GM12891 (cell line): ENCODE measurements around the gene MYO15B.
"Not testable (repeated sequence)": the region's sequence is repeated elsewhere in the genome, so short reads cannot be mapped to it uniquely, and the experiment has no call there.

Source experiments
- DNase-seq: peaks from one replicate; pipeline ENCODE4 v3.0.0; 2011; ENCODE audit warnings: low spot score; ENCODE audit not compliant: insufficient read length
- FAIRE-seq: peaks from 2 replicates; lab custom pipeline; 2011; peaks lifted over from hg19 to GRCh38; lab: Jason Lieb, UNC
- PAX5 ChIP-seq: IDR thresholded peaks from 2 replicates; pipeline ENCODE4 v1.6.1; 2011; ENCODE audit warnings: low read length, moderate library complexity, mild to moderate bottlenecking; ENCODE audit not compliant: insufficient read depth, severe bottlenecking
- POLR2A ChIP-seq: IDR thresholded peaks from 2 replicates; pipeline ENCODE4 v1.6.1; 2011; ENCODE audit warnings: low read depth, low read length, control low read depth
- POLR2AphosphoS5 ChIP-seq: IDR thresholded peaks from 2 replicates; pipeline ENCODE4 v1.6.1; 2011; ENCODE audit warnings: low read depth, low read length, control low read depth
- POU2F2 ChIP-seq: IDR thresholded peaks from 2 replicates; pipeline ENCODE4 v1.6.1; 2011; ENCODE audit warnings: low read depth, mild to moderate bottlenecking, control low read depth, low read length, moderate library complexity
- SPI1 ChIP-seq: IDR thresholded peaks from 2 replicates; pipeline ENCODE4 v1.6.1; 2011; ENCODE audit warnings: low read depth, low read length, control low read depth
- TAF1 ChIP-seq: IDR thresholded peaks from 2 replicates; pipeline ENCODE4 v1.6.1; 2011; ENCODE audit warnings: low read depth, low read length, control low read depth

Gene MYO15B

DNA sequence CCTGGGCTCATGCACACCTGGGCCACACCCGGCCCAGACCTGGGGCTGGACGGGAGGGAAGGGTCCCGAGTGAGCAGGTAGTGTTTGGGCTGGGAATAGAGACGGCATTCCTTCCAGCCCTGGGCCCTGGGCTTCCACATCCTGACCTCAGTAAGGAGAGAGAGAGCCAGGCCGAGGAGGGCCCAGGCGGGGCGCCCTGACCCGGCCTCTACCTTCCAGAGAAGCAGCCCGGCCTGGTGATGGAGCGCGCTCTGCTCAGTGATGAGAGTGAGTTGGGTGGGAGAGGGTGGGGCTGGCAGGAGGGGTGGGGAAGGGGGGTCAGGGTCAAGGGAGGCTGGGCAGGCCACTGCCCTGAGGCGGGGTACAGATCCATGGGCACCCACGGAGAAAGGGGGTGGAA lies 13.6 kb upstream of the MYO15B start:
- no peak for FAIRE-seq
- no peak for TF ChIP-seq POU2F2
- TF ChIP-seq POLR2A, result no peak
- TF ChIP-seq POLR2AphosphoS5, result no peak
- no peak for TF ChIP-seq SPI1
- TF ChIP-seq TAF1, result no peak
- no peak for DNase-seq

GRCh38 chr17:75574404-75575036 lies 13.1 kb upstream of the MYO15B start:
- no peak for TF ChIP-seq POU2F2
- no peak for TF ChIP-seq PAX5
- FAIRE-seq (no peak), DNase-seq (no peak)

DNA sequence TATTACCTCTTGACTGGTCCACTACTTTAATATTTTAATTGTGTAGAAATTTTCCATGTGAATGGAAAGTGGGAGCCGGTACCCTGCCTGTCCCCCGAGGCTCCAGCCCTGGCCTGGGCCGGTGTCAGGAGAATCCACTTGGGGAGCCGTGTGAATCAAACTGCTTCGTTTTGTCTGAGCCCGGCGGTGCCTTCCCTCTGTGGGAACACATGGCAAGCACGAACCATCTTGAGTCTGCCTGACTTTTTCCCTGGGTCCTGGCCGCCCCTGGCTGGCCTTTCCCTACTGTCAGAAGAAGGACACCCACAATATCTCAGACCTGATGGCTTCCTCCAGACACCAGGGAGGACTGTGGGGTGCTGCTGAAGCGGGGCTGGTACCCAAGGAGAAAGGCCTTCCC lies 12.4 kb upstream of the MYO15B start:
- FAIRE-seq (no peak), DNase-seq (no peak)
- TF ChIP-seq TAF1 (no peak), POLR2AphosphoS5 (no peak), POU2F2 (no peak), SPI1 (no peak), PAX5 (no peak), POLR2A (no peak)

GRCh38 chr17:75575728-75576127 lies 11.9 kb upstream of the MYO15B start:
- TF ChIP-seq POLR2AphosphoS5 (no peak), POLR2A (no peak), POU2F2 (no peak)
- FAIRE-seq (no peak), DNase-seq (no peak)

DNA sequence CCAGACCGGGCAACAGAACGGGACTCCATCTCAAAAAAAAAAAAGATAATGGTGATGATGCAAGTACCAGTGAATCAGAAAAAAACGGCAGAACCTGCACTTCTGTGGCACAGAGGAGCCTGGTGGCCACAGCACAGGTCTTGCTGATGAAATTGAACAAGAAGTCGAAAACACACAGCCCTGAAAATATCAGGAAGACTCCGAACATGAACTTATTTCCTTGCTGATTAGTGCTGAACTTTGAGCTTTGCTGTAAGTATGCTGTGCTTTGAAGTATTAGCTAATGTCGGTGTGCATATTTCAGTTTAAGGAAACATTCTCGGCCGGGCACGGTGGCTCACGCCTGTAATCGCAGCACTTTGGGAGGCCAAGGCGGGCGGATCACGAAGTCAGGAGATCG lies 10.9 kb upstream of the MYO15B start:
- no peak for TF ChIP-seq POU2F2
- no peak for TF ChIP-seq POLR2A
- TF ChIP-seq TAF1, result no peak
- no peak for TF ChIP-seq PAX5
- no peak for TF ChIP-seq SPI1
- no peak for TF ChIP-seq POLR2AphosphoS5
- no peak for FAIRE-seq
- DNase-seq, result no peak

GRCh38 chr17:75581121-75581725 lies 6.4 kb upstream of the MYO15B start:
- FAIRE-seq, DNase-seq: not testable (repeated sequence)

DNA sequence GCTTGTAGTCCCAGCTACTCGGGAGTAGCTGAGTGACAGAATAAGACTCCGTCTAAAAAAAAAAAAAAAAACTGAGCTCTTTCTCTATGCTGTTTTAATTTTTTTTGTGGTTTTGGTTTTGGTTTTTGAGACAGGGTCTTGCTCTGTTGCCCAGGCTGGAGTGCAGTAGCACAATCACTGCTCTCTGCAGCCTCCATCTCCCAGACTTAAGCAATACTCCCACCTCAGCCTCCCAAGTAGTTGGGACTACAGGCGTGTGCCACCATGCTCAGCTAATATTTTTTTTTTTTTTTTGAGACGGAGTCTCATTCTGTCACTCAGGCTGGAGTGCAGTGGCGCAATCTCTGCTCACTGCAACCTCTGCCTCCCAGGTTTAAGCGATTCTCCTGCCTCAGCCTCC lies 4.4 kb upstream of the MYO15B start:
- DNase-seq, FAIRE-seq: not testable (repeated sequence)

- no peak for FAIRE-seq
- no peak for TF ChIP-seq PAX5
- TF ChIP-seq POU2F2, result no peak
- TF ChIP-seq TAF1, result no peak
- TF ChIP-seq POLR2AphosphoS5, result no peak
- no peak for TF ChIP-seq SPI1
- TF ChIP-seq POLR2A, result no peak
- no peak for DNase-seq
Measured at GRCh38 chr17:75584849-75585175, 2.8 kb upstream of the MYO15B start.

GRCh38 chr17:75588596-75589011 lies 1.0 kb downstream of the MYO15B start:
- no peak for TF ChIP-seq TAF1
- TF ChIP-seq POLR2AphosphoS5, result no peak
- TF ChIP-seq POLR2A, result no peak
- TF ChIP-seq PAX5, result no peak
- TF ChIP-seq POU2F2, result no peak
- no peak for TF ChIP-seq SPI1
- FAIRE-seq, result no peak

GRCh38 chr17:75589012-75589918 lies 1.7 kb downstream of the MYO15B start:
- DNase-seq (peak; percentile 100), FAIRE-seq (peak; percentile 98)
- TF ChIP-seq SPI1 (no peak), POU2F2 (no peak), POLR2A (no peak), PAX5 (peak; percentile 91)

More at GRCh38 chr17:75588596-75589011, 1.0 kb downstream of the MYO15B start:
- DNase-seq, result no peak

DNA sequence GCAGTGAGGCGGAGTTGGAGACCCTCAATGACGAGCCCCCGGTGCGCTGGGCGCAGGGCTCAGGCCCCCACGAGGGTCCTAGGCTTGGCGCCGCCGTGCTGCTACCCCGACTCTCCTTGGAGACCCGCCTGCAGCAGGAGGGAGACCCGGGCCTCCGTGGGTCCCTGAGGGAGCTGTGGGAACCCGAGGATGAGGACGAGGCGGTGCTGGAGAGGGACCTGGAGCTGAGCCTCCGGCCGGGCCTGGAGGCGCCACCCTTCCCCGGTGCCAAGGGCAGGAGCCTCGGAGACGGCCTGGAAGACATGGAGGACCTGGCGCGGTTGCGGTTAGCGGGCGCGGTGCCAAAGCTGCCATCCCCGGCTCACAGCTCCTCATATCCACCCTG lies 2.3 kb downstream of the MYO15B start:
- TF ChIP-seq PAX5, result no peak
- no peak for TF ChIP-seq TAF1
- no peak for TF ChIP-seq POU2F2
- no peak for TF ChIP-seq SPI1
- FAIRE-seq (no peak), DNase-seq (no peak)
